GM21723 (cell line): ENCODE results near the gene REEP6.

ENCODE experiments used
- ATAC-seq: cut with Tn5 transposase; IDR thresholded peaks from one replicate; pipeline ENCODE4 v1.9.1; 2021; ENCODE audit warnings: mild to moderate bottlenecking, moderate library complexity; ENCODE audit not compliant: unreplicated experiment

Gene REEP6

DNA sequence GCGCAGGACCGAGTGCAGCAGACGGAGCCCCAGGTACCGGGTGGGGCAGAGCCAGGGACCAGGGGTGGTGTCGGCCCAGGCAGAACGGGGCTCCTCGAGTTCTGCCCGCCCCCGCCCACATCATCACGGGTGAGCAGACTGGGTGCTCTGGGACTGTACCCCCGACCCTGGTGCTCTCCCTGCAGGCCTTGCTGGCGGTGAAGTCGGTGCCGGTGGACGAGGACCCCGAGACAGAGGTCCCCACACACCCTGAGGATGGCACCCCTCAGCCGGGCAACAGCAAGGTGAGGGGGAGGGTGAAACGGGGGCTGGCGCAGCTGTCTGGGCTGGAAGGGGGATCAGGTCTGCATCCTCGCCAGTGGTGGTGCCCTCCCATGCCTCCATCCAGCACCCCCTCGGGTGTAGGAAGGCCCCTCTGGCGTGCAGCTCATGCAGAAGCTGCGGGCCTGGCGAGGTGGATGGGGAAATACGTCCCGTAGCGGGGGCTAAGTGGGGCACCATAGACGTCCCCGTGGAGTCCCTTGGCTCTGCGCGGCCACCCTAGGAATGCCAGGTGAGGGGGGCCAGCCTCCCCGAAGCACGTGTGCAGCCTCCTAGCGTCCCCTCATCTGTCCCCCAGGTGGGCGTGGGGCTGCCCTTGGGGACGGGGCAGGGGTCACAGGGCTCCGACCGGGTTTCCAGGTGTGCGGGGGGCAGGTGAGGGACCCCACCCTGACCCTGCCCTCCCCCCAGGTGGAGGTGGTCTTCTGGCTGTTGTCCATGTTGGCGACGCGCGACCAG is 34.7 kb upstream of the REEP6 start:
- no peak for ATAC-seq

DNA sequence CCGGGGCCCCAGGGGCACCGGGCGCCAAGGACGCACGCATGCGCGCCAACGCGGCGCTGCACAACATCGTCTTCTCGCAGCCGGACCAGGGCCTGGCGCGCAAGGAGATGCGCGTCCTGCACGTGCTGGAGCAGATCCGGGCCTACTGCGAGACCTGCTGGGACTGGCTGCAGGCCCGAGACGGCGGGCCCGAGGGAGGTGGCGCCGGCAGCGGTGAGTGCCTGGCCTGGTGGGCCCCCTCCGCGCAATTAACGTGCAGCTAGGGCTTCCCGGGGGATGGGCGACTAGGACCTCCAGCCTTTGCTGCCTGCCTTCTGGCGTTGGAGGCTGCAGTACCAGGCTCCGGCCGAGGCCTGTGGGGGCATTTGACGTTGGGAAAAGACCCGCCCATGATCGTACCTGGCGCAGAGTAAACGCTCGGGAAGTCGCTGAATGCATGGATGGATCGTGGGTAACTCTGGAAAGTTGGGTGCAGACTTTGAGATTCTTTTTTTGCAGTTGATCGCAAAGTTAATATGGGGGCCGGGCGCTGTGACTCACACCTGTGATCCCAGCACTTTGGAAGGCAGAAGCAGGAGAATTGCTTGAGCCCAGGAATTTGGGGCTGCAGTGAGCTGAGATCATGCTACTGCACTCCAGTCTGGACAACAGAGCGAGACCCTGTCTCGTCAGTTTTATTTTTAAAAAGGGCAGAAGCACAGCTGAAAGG is 33.8 kb upstream of the REEP6 start:
- ATAC-seq, result no peak

DNA sequence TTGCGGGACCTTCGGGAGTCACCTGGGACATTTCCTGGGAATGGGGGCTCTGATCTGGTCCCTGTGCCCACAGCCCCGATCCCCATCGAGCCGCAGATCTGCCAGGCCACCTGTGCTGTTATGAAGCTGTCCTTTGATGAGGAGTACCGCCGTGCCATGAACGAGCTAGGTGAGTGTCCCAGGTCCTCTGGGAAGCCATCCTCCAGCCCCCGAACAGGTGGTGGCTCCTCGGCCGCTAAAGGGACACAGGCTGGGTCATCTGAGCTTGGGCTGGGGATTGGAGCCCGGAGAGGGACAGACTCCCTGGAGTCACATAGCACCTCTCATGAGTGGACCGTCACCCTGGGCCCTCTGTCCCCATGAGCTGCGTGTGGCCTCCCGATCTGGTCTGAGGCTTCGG is 33.1 kb upstream of the REEP6 start:
- no peak for ATAC-seq

DNA sequence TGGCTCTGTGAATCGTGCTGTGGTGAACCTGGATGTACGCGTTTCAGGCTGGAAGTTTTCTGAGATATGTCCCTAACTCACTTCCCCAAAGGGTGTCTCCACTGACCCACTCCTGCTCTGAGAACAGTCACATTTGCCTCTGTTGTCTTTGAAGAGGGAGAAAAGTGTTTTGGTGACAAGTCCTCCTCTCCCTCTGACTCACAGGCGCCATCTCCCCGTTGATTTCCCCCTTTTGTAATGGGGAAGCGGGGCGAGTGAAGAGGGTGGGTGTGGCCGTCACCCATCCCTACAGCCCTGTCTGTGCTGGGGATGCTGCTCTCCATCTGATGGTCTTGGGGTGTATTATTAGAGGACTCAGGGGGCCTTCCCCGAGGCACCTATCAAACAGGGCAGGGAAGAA is 31.5 kb upstream of the REEP6 start:
- no peak for ATAC-seq

DNA sequence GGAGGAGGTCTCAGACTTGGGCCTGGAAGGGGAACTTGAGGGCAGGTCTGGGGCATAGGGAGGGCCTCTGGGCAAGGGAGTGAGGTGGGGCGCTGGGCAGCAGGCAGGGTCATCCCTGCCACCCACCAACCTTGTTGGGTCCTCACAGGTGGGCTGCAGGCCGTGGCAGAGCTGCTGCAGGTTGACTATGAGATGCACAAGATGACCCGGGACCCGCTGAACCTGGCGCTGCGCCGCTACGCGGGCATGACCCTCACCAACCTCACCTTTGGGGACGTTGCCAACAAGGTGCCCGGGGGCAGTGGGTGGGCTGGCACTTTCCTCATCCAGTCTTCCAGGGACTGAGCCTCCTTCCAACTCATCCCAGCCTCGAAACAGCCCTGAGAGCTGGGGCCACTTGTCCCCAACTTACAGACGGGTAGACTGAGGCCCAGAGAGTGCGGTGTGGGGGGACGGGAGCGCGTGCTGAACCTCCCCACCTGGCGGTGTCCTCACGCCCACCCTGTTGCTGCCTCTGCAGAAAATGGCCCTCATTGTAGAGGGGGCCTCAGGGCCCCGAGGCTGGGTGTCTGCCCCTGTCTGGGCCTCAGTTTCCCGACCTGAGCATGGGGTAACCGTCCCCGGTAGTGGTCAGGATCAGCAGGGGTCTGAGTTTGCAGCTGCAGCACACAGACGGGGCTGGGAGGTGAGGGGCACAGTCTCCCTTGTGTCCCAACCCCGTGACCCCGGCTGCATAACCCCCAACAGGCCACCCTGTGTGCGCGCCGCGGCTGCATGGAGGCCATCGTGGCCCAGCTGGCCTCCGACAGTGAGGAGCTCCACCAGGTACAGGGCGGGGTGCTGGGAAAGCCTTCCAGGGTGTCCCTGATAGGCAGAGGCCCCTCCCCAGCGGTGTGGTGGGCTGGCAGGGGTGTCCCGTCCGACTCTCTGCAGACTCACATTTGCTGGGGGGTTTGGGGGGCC is 30.7 kb upstream of the REEP6 start:
- ATAC-seq, result no peak

DNA sequence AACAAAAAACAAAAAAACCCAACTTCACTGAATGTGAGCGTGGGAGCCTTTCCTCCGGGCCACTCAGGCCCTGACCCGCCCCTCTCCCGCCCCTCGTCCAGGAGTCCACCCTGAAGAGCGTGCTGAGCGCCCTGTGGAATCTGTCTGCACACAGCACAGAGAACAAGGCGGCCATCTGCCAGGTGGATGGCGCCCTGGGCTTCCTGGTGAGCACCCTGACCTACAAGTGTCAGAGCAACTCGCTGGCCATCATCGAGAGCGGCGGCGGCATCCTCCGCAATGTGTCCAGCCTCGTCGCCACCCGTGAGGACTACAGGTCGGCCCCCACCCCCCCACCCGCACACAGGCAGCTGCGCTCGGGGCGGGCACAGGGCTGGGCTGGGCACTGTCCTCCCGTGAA is 29.1 kb upstream of the REEP6 start:
- no peak for ATAC-seq

DNA sequence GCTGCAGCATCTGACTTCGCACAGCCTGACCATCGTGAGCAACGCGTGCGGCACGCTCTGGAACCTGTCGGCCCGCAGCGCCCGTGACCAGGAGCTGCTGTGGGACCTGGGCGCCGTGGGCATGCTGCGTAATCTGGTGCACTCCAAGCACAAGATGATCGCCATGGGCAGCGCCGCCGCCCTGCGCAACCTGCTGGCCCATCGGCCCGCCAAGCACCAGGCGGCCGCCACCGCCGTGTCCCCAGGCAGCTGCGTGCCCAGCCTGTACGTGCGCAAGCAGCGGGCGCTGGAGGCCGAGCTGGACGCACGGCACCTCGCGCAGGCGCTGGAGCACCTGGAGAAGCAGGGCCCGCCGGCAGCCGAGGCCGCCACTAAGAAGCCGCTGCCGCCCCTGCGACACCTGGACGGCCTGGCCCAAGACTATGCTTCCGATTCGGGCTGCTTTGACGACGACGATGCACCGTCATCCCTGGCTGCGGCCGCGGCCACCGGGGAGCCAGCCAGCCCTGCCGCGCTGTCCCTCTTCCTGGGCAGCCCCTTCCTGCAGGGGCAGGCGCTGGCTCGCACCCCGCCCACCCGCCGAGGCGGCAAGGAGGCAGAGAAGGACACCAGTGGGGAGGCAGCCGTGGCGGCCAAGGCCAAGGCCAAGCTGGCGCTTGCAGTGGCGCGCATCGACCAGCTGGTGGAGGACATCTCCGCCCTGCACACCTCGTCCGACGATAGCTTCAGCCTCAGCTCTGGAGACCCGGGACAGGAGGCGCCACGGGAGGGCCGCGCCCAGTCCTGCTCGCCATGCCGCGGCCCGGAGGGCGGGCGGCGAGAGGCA is 25.6 kb upstream of the REEP6 start:
- no peak for ATAC-seq

DNA sequence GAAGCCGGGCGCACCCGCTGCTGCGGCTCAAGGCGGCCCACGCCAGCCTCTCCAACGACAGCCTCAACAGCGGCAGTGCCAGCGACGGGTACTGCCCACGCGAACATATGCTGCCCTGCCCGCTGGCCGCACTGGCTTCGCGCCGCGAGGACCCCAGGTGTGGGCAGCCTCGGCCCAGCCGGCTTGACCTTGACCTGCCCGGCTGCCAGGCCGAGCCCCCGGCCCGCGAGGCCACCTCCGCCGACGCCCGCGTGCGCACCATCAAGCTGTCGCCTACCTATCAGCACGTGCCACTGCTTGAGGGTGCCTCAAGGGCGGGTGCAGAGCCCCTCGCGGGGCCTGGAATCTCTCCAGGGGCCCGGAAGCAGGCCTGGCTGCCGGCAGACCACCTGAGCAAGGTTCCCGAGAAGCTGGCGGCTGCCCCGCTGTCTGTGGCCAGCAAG is 24.9 kb upstream of the REEP6 start:
- ATAC-seq, result no peak

DNA sequence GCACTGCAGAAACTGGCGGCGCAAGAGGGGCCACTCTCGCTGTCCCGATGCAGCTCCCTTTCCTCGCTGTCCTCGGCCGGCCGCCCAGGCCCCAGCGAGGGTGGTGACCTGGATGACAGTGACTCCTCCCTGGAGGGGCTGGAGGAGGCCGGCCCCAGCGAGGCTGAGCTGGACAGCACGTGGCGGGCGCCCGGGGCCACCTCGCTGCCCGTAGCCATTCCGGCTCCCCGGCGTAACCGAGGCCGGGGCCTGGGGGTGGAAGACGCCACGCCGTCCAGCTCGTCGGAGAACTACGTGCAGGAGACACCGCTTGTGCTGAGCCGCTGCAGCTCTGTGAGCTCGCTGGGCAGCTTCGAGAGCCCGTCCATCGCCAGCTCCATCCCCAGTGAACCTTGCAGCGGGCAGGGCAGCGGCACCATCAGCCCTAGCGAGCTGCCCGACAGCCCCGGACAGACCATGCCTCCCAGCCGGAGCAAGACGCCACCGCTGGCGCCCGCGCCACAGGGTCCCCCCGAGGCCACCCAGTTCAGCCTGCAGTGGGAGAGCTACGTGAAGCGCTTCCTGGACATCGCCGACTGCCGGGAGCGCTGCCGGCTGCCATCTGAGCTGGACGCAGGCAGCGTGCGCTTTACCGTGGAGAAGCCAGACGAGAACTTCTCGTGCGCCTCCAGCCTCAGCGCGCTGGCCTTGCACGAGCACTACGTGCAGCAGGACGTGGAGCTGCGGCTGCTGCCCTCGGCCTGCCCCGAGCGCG is 24.3 kb upstream of the REEP6 start:
- ATAC-seq, result no peak

DNA sequence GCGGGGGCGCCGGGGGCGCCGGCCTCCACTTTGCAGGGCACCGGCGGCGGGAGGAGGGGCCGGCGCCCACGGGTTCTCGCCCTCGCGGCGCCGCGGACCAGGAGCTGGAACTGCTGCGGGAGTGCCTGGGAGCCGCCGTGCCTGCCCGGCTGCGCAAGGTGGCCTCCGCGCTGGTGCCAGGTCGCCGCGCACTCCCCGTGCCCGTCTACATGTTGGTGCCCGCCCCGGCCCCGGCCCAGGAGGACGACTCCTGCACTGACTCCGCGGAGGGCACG is 23.8 kb upstream of the REEP6 start:
- no peak for ATAC-seq

DNA sequence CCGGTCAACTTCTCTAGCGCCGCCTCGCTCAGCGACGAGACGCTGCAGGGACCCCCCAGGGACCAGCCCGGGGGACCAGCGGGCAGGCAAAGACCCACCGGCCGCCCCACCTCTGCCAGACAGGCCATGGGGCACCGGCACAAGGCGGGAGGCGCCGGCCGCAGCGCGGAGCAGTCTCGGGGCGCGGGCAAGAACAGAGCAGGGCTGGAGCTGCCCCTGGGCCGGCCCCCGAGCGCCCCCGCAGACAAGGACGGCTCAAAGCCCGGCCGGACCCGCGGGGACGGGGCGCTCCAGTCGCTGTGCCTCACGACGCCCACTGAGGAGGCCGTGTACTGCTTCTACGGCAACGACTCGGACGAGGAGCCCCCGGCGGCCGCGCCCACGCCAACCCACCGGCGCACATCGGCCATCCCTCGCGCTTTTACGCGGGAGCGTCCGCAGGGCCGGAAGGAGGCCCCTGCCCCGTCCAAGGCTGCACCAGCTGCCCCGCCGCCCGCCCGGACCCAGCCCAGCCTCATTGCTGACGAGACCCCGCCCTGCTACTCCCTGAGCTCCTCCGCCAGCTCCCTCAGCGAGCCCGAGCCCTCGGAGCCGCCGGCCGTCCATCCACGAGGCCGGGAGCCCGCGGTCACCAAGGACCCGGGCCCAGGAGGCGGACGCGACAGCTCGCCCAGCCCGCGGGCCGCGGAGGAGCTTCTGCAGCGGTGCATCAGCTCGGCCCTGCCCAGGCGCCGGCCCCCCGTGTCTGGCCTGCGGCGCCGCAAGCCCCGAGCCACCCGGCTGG is 23.3 kb upstream of the REEP6 start:
- no peak for ATAC-seq

DNA sequence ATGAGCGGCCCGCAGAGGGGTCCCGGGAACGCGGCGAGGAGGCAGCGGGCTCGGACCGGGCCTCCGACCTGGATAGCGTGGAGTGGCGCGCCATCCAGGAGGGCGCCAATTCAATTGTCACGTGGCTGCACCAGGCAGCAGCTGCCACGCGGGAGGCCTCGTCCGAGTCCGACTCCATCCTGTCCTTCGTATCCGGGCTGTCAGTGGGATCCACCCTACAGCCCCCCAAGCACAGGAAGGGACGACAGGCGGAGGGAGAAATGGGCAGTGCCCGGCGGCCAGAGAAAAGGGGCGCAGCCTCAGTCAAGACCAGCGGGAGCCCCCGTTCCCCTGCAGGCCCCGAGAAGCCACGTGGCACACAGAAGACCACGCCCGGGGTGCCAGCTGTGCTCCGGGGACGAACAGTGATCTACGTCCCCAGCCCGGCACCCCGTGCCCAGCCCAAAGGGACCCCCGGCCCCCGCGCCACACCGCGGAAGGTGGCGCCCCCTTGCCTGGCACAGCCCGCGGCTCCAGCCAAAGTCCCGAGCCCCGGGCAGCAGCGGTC is 22.6 kb upstream of the REEP6 start:
- no peak for ATAC-seq

DNA sequence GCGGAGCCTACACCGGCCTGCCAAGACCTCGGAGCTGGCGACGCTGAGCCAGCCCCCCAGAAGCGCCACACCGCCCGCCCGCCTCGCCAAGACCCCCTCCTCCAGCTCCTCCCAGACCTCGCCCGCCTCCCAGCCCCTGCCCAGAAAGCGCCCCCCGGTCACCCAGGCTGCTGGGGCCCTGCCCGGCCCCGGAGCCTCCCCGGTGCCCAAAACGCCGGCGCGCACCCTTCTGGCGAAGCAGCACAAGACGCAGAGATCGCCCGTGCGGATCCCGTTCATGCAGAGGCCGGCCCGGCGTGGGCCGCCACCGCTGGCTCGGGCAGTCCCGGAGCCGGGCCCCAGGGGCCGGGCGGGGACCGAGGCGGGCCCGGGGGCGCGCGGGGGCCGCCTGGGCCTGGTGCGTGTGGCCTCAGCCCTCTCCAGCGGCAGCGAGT is 22.1 kb upstream of the REEP6 start:
- ATAC-seq, result no peak

DNA sequence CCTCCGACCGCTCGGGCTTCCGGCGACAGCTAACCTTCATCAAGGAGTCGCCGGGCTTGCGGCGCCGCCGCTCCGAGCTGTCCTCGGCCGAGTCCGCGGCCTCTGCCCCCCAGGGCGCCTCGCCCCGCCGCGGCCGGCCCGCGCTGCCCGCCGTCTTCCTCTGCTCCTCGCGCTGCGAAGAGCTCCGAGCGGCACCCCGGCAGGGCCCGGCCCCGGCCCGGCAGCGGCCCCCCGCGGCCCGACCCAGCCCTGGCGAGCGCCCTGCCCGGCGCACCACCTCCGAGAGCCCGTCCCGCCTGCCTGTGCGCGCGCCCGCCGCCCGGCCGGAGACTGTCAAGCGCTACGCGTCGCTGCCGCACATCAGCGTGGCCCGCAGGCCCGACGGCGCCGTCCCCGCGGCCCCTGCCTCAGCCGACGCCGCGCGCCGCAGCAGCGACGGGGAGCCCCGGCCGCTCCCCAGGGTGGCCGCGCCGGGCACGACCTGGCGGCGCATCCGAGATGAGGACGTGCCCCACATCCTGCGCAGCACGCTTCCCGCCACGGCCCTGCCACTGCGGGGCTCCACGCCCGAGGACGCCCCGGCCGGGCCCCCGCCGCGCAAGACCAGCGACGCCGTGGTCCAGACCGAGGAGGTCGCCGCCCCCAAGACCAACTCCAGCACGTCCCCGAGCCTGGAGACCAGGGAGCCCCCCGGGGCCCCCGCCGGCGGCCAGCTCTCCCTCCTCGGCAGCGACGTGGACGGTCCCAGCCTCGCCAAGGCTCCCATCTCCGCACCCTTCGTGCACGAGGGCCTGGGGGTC is 21.5 kb upstream of the REEP6 start:
- no peak for ATAC-seq

DNA sequence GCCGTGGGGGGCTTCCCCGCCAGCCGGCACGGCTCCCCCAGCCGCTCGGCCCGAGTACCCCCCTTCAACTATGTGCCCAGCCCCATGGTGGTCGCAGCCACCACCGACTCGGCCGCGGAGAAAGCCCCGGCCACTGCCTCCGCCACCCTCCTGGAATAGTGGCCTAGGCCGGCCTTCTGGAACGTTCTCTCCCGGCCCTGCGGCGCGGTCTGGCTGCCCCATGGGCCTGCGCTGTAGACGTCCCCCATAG is 21.0 kb upstream of the REEP6 start:
- ATAC-seq, result no peak

DNA sequence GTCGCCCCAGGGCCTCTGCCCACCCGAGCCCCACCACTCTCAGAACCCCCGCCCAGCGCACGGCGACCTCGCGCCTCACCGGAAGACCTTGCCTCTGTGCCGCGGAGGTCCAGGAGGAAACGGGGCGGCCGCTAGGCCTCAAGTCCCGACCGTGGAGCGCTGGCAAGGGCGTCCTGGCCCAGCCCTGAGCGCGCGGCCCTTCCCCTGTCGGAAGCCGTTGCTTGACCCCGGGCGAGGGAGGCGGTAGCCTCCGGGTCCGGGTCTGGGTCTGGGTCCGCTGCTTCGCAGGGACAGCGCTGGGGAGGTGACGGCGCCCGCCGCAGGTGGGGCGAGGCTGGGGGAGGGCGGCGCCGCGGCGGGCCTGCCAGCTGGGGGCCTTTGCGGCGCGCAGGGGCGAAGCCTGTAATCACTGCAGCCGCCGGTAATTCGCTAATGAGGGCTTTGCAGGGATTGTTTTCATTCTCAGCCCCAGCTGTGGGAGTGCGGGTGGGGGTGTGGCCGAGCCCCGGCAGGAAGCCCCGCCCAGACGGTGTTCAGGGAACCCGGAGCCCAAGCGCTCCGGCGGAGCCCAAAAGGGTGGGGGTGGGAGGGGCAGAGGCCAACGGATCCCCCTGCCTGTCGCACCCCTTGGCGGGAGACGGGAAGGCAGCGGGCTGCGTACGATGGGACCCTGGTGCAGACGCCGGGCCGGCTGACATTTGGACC is 20.5 kb upstream of the REEP6 start:
- ATAC-seq, result no peak

DNA sequence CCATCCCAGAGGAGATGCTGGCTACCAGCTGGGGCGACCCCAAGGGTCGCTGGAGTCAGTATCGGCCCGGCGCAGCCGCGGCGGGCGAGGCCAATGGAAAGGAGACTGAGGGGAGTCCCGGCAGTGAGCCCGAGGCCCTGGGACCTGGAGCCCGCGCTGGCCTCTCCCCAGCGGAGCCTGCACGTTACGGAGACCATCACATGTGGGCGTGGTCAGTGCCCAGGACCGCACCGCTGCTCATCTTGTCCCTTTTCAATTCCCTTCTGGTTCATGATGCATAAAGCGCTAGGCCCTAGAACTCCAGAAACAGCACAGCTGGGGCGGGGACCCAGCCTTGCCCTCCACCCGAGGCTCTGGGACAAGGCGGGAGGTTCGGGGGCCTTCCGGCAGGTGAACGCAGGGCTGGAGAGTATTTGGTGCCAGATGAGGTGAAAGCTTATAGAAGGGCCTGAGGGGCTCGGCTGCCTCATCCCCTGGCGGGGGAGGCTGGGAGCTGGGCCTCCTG is 19.9 kb upstream of the REEP6 start:
- no peak for ATAC-seq
